GM13976 (cell line): ENCODE results near the gene MUCL3.
"Not testable (repeated sequence)": the region's sequence is repeated elsewhere in the genome, so short reads cannot be mapped to it uniquely, and the experiment has no call there.

Experiments
- DNase-seq: peaks from one replicate; pipeline ENCODE4 v3.0.0; 2012; ENCODE audit warnings: low spot score
- CTCF ChIP-seq: IDR thresholded peaks from 2 replicates; pipeline ENCODE4 v1.5.1; 2012; ENCODE audit warnings: borderline replicate concordance, mild to moderate bottlenecking; ENCODE audit not compliant: insufficient read depth; ENCODE audit errors: extremely low read depth, missing control alignments, control extremely low read depth
- in situ Hi-C: fragments of 300-500 bp; cut with MboI; formaldehyde crosslinking; loops from one replicate; pipeline ENCODE4 v1.12.0; 2022; ENCODE audit warnings: low sequenced_read_pairs, mixed read lengths, inconsistent platforms; ENCODE audit not compliant: unreplicated experiment

The MUCL3 gene

GRCh38 chr6:30917487-30917886 lies 23.3 kb upstream of the MUCL3 start:
- in situ Hi-C loops: loop anchor here (5.0 kb wide), 1 partner anchor 160 kb away; no protein-coding TSS in a partner anchor
- DNase-seq: no peak
- no peak for TF ChIP-seq CTCF

- no peak for TF ChIP-seq CTCF
- no peak for DNase-seq
Measured at GRCh38 chr6:30918670-30919069, 22.1 kb upstream of the MUCL3 start.

GRCh38 chr6:30922447-30922852 lies 18.3 kb upstream of the MUCL3 start:
- DNase-seq: no peak
- TF ChIP-seq CTCF: no peak
- in situ Hi-C loops: no loop called here

More at GRCh38 chr6:30918670-30919069, 22.1 kb upstream of the MUCL3 start:
- in situ Hi-C loops: loop anchor here (5.0 kb wide), 1 partner anchor 159 kb away; no protein-coding TSS in a partner anchor

GRCh38 chr6:30924040-30924627 lies 16.6 kb upstream of the MUCL3 start:
- DNase-seq, in situ Hi-C loops: not testable (repeated sequence)

- no peak for TF ChIP-seq CTCF
- DNase-seq: no peak
- in situ Hi-C loops: no loop called here
Measured at GRCh38 chr6:30926644-30927043, 14.1 kb upstream of the MUCL3 start.

- DNase-seq, in situ Hi-C loops: not testable (repeated sequence)
Measured at GRCh38 chr6:30927080-30927479, 13.7 kb upstream of the MUCL3 start.

- DNase-seq: no peak
- no peak for TF ChIP-seq CTCF
- in situ Hi-C loops: no loop called here
Measured at GRCh38 chr6:30928677-30929076, 12.1 kb upstream of the MUCL3 start.

GRCh38 chr6:30930506-30930905 lies 10.3 kb upstream of the MUCL3 start:
- in situ Hi-C loops: no loop called here
- no peak for TF ChIP-seq CTCF
- DNase-seq: no peak
